ENCODE measurements around the gene CYP4F8.
"Not testable (repeated sequence)": the region's sequence is repeated elsewhere in the genome, so short reads cannot be mapped to it uniquely, and the experiment has no call there.

Gene CYP4F8

DNA sequence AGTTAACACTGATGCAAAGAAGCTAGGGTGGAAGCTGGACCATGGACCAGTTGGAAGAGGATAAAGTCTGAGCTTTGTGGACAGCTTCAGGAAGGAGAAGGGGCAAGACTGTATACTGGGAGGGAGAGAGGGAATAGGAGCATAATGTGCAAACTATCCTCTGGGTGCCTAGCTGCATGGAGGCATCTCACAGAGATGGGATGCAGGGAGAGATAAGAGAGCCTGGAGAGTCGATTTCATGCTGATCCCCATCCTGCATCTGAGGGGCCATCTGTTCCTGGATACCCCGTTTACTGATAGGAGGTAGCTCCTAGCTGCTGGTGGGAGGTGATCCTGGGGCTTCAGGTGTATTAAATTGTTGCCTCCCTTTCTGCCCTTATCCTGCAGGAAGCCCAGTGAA is 34.5 kb downstream of the CYP4F8 start:
- no peak for DNase-seq

DNA sequence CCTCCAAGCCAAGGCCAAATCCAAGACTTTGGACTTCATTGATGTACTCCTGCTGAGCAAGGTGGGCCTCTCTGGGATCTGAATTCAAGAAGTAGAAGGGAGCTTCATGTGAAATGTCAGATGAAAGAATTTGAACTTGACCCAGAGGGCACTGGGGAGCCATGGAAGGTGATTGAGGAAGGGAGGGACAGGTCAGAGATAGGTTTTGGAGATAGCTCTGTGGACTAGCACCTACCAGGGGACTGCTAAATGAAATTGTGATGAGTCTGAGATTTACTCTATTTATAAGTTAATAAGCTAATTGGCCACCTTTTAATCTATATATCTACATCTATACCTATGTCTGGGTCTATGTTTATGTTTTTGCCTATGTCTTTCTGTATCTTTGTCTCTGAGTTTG is 35.1 kb downstream of the CYP4F8 start:
- not testable (repeated sequence) for DNase-seq

DNA sequence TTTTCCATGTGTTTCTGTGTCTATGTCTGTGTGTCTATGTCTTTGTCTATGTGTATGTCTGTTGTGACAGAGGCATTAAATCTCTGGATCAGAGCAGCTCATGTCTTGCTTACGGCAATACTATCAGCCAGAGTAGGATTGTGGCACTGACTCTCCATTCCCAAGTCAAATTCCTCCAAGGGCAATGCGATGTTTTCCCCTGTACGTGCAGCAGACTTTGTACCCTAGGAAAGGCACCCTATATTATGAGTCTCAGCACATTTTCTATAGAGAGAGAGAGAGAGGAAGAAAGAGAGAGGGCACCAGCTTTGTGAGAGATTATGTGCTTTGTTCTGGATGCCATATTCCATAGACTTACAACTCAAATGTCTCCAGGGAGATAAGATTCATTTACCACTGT is 36.8 kb downstream of the CYP4F8 start:
- no peak for DNase-seq

DNA sequence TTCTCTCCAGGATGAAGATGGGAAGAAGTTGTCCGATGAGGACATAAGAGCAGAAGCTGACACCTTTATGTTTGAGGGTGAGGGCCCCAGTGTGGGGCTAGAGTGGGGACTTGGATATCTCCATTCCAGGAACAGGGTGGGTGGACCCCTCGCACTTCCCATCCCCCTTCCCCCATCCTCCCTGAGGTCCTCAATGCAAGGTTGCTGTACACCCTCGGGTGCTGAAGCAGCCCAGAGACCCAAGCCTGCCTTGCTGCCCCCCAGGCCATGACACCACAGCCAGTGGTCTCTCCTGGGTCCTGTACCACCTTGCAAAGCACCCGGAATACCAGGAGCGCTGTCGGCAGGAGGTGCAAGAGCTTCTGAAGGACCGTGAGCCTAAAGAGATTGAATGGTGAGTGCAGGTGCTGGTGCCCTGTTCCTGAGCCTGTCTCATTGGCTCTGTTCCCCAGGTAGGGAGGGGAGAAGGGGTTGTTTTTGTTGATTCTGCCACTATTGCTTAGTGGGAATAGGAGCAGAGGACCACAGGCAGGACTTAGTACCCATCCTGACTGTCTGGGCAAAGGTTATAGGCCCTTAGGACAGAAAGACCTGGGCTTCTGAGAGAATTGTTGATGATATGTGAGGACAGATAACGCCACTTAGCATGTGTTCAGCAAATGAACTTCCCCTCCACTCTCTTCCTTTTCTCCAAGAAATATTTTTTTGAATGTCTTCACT is 37.7 kb downstream of the CYP4F8 start:
- DNase-seq: no peak

DNA sequence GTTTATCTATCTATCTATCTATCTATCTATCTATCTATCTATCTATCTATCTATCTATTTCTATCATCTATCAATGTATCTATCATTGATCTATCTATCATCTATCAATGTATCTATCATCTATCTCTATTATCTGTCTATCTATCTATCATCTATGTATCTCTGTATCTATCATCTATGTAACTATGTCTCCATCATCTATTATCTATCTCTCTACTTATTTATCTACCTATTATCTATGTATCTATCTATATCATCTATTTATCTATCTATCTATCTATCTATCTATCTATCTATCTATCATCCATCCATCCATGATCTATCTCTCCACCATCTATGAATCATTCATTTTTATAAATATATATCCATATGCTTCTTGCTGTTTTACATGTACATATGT is 41.4 kb downstream of the CYP4F8 start:
- no peak for DNase-seq

DNA sequence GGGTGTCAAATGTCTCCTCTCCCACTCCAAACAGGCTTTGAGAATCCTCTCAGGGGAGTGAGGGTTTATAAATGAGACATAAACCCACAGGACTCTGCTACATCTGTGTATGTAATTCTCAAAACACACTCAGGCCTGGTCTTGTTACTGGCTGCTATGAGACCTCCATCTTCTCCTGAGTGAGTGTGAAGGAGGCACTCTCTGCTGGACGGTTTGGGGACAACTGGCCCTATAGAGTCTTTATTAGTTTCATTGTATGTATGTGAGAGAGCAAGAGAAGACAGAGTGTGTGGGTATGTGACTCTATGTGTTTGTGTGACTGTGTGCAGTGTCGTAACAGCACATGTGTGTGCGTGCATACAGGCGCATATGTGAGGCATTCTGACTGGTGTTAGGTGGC is 48.2 kb downstream of the CYP4F8 start:
- DNase-seq: no peak

DNA sequence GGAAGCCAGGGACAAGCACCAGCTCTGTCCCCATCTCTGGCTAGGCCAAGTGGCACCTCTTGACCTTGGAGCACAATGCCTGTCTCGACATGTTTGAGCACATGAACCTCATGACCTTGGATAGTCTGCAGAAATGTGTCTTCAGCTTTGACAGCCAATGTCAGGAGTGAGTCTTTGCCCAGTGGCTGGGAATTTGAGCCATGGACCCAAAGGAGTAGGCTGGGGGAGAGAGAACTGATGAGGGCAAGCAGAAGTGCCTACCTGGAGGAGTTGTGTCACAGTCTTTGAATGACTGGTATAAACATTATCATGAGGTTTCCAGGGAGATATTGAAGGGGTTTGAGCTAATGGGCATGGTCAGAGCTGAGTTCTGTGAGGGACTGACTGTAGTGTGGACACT is 51.2 kb downstream of the CYP4F8 start:
- DNase-seq: no peak

DNA sequence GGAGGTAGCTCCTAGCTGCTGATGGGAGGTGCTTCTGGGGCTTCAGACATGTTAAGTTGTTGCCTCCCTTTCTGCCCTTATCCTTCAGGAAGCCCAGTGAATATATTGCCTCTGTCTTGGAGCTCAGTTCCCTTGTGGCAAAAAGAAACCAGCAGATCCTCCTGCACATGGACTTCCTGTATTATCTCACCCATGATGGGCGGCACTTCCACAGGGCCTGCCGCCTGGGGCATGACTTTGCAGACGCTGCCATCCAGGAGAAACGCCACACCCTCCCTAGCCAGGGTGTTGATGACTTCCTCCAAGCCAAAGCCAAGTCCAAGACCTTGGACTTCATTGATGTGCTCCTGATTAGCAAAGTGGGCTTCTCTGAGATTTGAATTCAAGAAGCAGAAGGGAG is 51.9 kb downstream of the CYP4F8 start:
- DNase-seq: no peak

DNA sequence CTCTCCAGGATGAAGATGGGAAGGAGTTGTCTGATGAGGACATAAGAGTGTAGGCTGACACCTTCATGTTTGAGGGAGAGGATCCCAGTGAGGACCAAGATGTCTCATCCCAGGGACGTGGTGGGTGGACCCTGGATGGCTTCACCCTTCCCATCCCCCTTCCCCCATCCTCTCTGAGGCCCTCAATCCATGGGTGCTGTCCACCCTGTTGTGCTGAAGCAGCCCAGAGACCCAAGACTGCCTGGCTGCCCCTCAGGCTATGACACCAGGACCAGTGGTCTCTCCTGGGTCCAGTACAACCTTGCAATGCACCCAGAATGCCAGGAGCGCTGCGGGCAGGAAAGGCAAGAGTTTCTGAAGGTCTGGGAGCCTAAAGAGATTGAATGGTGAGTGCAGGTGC is 54.4 kb downstream of the CYP4F8 start:
- DNase-seq: no peak

DNA sequence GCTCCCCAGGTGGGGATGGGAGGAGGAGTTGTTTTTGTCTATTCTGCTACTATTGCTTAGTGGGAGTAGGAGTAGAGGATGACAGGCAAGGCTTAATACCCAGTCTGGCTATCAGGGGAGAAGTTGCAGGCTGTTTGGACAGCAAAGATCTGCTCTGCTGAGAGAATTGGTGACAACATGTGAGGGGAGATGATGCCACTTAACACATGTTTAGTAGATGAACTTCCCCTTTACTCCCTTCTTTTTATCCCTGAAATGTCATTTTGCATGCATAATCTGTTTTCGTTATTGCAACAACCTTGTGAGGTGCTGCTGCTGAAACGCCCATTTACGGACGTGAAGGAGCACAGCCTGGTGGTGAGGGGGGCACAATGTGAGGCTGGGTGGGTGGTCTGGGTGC is 54.9 kb downstream of the CYP4F8 start:
- no peak for DNase-seq

DNA sequence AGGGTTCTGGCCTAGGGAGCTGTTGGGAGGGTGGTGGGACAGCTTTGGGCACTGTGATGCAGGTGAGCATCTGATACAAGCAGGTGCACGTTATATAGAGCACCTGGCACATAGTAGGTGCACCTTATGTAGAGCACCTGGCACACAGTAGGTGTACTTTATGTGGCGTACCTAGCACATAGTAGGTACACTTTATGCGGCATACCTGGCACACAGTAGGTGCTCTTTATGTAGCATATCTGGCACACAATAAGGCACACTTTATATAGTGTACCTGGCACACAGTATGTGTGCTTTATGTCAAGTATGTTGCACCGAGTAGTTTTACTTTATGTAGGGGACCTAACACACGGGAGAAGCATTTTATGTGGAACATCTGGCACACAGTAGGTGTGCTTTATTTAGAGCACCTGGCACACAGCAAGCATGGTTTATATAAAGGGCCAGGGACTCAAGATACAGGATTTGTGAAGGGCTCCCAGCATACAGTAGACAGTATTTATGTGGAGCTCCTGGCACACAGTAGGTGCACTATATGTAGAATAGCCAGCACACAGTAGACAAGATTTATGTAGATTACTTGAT is 56.3 kb downstream of the CYP4F8 start:
- DNase-seq: no peak

DNA sequence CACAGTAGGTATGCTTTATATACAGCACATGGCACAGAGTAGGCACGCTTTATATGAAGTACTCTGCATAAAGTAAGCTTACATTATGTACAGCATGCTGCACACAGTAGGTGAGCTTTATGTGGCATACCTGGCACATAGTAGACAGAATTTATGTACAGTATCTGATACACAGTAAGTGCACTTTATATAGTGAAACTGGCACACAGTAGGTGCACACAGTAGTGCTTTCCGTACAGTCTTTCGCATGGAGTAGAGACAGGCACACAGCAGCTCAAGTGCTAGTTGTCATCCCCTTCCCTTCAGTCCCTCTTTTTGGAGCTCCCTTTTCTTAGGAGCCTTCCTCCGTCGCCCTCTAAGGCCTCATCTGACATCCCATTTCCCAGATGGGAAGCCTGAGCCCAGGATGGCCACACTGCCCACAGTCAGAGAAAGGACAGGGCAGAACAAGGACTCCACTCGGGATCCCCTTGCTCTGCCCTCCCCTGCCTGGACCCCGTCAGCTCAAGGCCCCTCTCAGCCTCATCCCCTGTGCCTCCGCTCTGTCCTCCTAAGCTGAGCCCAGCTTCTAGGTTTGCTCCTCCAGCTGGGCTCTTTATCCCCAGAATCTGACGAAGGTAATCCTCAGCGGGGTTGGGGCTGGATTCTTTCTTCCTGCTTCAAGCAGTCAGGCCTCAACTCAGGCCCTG is 57.0 kb downstream of the CYP4F8 start:
- no peak for DNase-seq

DNA sequence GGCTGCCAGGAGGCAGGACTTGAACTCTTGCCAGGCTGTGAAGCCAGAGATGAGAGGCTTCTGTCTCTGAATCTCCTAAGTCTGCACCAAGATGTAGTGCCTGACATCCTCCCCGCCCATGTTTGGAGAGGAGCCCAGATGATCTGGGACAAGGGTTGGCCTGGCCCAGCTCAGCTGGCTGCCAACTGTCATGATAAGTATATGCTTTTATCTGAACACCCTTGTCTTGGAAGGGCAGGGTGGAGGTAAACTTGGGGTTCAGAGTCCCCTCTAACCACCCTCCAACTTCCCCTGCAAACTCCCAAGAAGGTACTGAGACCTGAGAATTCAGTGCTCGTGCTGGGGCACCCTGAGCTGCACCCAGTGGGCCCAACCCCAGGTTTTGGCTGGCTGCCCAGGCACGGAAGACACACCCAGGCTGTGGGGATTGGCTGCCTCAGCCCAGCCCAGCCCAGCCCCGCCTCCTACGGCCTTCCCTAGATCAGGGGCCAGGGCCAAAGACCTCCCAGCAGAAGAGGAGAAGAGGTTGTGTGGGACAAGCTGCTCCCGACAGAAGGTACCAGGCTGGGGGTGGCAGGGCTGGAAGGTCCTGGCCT is 57.7 kb downstream of the CYP4F8 start, which contains the start of gene CYP4F12:
CYP4F12 (plus strand) TSS at position 508 of the 596 bp plus-strand sequence. CDS start 443 bp downstream, outside the sequence.
- DNase-seq: no peak

DNA sequence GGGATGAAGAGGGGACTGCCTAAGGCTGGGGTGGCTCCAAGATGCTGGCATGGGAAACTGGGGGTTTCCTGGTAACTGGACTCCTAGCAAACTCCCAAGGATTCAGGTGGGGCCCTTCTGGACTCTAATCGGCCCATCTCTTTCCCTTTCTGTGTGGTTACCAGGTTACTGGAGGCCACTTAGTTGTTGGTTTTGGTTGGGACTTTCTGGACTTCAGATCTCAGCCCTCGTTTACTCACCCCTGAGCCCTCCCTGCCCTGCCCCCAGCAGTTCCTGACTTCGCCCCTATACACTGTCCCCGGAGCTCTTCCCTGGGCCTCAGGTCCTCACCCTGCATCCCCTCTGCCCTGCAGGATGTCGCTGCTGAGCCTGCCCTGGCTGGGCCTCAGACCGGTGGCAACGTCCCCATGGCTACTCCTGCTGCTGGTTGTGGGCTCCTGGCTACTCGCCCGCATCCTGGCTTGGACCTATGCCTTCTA is 58.2 kb downstream of the CYP4F8 start:
- no peak for DNase-seq

DNA sequence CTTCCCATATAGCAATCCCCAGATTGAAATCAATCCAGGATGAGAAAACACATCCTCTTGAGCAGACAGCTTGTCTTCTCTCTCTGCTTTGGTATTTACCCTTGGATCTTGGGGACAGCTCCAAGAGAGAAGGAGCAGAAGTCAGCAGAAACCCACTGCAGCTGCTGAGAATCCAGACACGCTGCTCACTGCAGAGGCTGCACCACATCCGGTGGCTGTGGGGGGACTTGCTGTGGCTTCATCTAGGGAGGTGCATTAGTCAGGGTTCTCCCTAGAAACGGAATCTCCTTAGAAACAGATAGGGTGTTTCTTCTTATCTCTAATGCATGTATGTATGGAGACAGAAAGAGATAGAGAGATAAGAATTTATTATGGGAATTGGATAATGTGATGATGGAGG is 60.5 kb downstream of the CYP4F8 start:
- DNase-seq: no peak

DNA sequence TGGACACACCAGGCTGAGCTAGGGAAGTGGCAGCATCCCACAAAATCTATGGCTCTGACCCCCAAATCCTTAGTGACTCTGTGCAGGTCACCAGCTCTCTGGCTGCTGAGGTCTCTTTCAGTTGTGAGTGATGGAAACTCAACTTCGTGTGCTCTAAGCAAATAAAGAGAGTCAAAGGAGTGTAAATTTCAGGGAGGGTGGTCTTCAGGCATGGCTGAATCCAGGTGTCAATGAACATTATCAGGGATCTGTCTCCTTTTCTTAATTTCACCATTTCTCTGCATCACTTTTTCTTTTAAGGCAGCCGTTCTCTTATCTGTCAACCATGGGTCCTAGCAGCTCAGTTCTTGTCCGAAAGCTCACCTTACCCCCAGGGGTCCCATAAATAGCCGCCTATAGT is 64.1 kb downstream of the CYP4F8 start:
- no peak for DNase-seq

DNA sequence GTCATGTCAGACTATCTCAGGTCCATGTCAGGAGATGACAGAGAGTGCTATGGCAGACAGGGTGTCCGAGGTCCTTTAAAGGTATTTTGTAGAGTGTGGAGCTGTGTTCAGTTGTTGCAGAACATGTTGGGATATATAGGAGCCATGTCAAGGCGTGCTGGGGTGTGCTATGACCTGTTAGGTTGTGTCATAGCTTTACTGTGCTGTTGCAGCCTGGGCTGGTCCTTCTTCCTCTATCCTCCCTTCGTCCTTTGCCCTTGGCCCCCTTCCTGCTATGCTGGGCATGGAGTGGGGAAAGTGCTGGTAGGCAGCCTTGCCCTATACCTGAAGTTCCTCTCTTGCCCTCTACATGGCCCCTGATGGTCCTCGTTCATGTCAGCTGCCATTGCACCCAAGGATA is 64.8 kb downstream of the CYP4F8 start:
- not testable (repeated sequence) for DNase-seq
